CD4-positive, alpha-beta T cell treated with Interferon alpha-2 for 1 hour (primary cell): Measurements from ENCODE around the gene SIGLEC12.

ENCODE experiments used
- DNase-seq, 2 donors: peaks; one replicate each; pipeline ENCODE4 v3.0.0-alpha.2; 2020 to 2022

The SIGLEC12 gene

GRCh38 chr19:51501594-51502263 lies at the start of gene SIGLEC12:
Gene SIGLEC12 (minus strand): TSS chr19:51501800. CDS start chr19:51501733, 67 bp downstream.
- DNase-seq, result peak; percentile 29 to 66

GRCh38 chr19:51550848-51551672 lies 49.5 kb upstream of the SIGLEC12 start:
- no peak for DNase-seq

- DNase-seq, result no peak
Measured at GRCh38 chr19:51549533-51550324, 48.1 kb upstream of the SIGLEC12 start.

- no peak for DNase-seq
Measured at GRCh38 chr19:51548891-51549305, 47.3 kb upstream of the SIGLEC12 start.

GRCh38 chr19:51548213-51548651 lies 46.6 kb upstream of the SIGLEC12 start:
- no peak for DNase-seq

GRCh38 chr19:51547397-51548212 lies 46.0 kb upstream of the SIGLEC12 start:
- peak in 1 of 2 donors; percentile 9 for DNase-seq

- DNase-seq, result peak in 1 of 2 donors; percentile 27
Measured at GRCh38 chr19:51546650-51547396, 45.2 kb upstream of the SIGLEC12 start.

GRCh38 chr19:51546107-51546649 lies 44.6 kb upstream of the SIGLEC12 start:
- DNase-seq, result no peak

- no peak for DNase-seq
Measured at GRCh38 chr19:51544038-51544437, 42.4 kb upstream of the SIGLEC12 start.

GRCh38 chr19:51542699-51543098 lies 41.1 kb upstream of the SIGLEC12 start:
- no peak for DNase-seq

- no peak for DNase-seq
Measured at GRCh38 chr19:51541458-51542357, 40.1 kb upstream of the SIGLEC12 start.

GRCh38 chr19:51539821-51540366 lies 38.3 kb upstream of the SIGLEC12 start:
- DNase-seq, result no peak

- no peak for DNase-seq
Measured at GRCh38 chr19:51535535-51535934, 33.9 kb upstream of the SIGLEC12 start.

- DNase-seq, result peak; percentile 40 to 72
Measured at GRCh38 chr19:51531349-51532315, 30.0 kb upstream of the SIGLEC12 start, which contains the start of gene SIGLEC6. Gene SIGLEC6 (minus strand): TSS chr19:51531670. CDS start chr19:51531648, 22 bp downstream.

GRCh38 chr19:51530616-51531015 lies 29.0 kb upstream of the SIGLEC12 start:
- no peak for DNase-seq

- DNase-seq, result no peak
Measured at GRCh38 chr19:51529301-51529700, 27.7 kb upstream of the SIGLEC12 start.

- no peak for DNase-seq
Measured at GRCh38 chr19:51525651-51526050, 24.1 kb upstream of the SIGLEC12 start.

GRCh38 chr19:51524666-51525264 lies 23.2 kb upstream of the SIGLEC12 start:
- no peak for DNase-seq
